ENCODE results near the gene ABLIM1.

ABLIM1 gene

DNA sequence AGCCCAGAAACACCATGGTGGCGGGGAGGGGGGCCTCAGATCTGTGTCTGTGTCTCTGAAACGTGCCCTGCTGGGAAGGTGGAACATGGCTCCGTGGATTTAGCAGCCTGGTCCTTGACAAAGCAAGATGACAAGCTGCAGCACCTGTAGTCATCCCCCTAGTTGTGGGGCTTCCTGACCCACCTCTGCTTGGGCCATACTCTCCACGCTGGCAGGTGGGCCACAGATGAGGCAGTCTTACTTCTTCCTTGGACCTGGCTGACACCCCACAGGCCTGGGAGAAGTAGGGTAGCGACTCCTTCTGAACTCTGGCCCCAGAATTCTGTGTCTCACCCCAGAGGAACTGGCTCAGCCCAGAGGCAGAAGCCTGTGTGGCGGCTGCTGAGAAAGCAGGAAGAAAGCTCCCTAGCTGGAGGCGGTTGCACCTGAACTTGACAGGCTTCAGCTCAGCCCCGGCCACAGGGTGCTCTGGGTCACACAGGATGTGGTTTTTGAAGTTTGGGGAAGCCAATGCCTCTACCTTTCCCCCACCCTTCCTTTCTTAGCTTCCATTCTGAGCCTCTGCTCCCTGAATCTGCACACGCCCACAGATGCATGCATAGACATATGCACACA, 113.9 kb downstream of the ABLIM1 start:
- in situ Hi-C loops (cut with MboI; ENCODE audit: low pct_unique_long_range_greater_than_20kb, low sequenced_read_pairs, unreplicated experiment) = no loop called here

DNA sequence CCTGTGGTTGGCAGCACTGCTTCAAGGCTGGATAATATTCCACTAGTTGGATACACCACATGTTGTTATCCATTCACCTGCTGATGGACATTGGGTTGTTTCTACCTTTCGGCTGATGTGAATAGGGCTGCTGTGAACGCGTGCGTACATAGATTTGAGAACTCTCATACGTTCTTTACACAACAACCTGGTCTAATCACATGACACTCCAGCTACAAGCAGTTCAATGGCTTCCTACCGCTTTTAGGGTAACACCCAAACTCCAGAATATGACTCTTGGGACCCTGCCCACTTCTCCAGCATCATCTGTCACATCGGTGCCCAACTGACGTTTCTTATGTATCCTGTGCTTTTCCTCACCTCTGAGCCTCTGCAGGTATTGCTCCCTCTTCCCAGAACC, 114.6 kb downstream of the ABLIM1 start:
- in situ Hi-C loops (cut with MboI; ENCODE audit: low pct_unique_long_range_greater_than_20kb, low sequenced_read_pairs, unreplicated experiment) = no loop called here
- TF ChIP-seq, protein P1, sequence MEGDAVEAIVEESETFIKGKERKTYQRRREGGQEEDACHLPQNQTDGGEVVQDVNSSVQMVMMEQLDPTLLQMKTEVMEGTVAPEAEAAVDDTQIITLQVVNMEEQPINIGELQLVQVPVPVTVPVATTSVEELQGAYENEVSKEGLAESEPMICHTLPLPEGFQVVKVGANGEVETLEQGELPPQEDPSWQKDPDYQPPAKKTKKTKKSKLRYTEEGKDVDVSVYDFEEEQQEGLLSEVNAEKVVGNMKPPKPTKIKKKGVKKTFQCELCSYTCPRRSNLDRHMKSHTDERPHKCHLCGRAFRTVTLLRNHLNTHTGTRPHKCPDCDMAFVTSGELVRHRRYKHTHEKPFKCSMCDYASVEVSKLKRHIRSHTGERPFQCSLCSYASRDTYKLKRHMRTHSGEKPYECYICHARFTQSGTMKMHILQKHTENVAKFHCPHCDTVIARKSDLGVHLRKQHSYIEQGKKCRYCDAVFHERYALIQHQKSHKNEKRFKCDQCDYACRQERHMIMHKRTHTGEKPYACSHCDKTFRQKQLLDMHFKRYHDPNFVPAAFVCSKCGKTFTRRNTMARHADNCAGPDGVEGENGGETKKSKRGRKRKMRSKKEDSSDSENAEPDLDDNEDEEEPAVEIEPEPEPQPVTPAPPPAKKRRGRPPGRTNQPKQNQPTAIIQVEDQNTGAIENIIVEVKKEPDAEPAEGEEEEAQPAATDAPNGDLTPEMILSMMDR (IDR thresholded peaks at IDR 0.05; ENCODE audit: extremely low read depth, insufficient read depth, missing control alignments) = no peak
- no peak for DNase-seq (ENCODE audit: low spot score)

More for the DNA sequence above, 113.9 kb downstream of the ABLIM1 start:
- DNase-seq (ENCODE audit: low spot score) = peak; percentile 65
- TF ChIP-seq, protein P1 (IDR thresholded peaks at IDR 0.05; ENCODE audit: extremely low read depth, insufficient read depth, missing control alignments) = no peak

DNA sequence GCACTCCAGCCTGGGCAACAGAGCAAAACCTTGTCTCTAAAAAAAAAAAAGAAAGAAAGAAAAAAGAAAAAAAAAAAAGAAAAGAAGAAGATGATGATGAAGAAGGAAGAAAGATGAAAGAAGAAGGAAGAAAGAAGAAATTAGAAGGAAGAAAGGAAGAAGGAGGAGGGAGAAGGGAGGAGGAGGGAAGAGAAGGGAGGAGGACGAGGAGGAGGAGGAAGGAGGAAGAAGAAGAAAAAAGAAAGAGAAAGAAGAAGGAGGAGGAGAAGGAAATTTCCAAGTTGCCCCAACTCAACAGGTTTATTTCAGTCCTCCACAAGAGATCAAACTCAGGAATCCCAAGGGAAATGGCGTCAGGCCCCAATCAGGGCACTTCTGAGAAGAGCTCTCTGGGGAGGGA, 115.7 kb downstream of the ABLIM1 start:
- no peak for DNase-seq (ENCODE audit: low spot score)
- TF ChIP-seq, protein P1 (IDR thresholded peaks at IDR 0.05; ENCODE audit: extremely low read depth, insufficient read depth, missing control alignments) = no peak
- in situ Hi-C loops (cut with MboI; ENCODE audit: low pct_unique_long_range_greater_than_20kb, low sequenced_read_pairs, unreplicated experiment) = no loop called here

DNA sequence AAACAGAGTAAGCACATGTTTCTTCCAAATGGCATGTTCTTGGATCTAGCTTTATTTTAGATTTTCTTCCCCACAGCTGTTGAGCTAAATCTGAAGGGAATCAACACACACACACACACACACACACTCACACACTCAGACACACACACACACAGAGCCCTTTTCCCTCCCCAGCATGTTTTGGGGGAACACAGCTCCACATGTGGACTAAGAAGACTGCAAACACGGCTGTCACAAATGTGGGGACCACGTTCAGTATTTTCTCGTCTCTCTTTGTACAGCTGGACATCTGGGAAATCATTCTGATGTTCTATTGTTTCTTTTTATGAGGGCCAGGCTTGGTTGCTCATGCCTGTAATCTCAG, 116.3 kb downstream of the ABLIM1 start:
- DNase-seq (ENCODE audit: low spot score) = no peak
- in situ Hi-C loops (cut with MboI; ENCODE audit: low pct_unique_long_range_greater_than_20kb, low sequenced_read_pairs, unreplicated experiment) = no loop called here
- TF ChIP-seq, protein P1 (IDR thresholded peaks at IDR 0.05; ENCODE audit: extremely low read depth, insufficient read depth, missing control alignments) = no peak

DNA sequence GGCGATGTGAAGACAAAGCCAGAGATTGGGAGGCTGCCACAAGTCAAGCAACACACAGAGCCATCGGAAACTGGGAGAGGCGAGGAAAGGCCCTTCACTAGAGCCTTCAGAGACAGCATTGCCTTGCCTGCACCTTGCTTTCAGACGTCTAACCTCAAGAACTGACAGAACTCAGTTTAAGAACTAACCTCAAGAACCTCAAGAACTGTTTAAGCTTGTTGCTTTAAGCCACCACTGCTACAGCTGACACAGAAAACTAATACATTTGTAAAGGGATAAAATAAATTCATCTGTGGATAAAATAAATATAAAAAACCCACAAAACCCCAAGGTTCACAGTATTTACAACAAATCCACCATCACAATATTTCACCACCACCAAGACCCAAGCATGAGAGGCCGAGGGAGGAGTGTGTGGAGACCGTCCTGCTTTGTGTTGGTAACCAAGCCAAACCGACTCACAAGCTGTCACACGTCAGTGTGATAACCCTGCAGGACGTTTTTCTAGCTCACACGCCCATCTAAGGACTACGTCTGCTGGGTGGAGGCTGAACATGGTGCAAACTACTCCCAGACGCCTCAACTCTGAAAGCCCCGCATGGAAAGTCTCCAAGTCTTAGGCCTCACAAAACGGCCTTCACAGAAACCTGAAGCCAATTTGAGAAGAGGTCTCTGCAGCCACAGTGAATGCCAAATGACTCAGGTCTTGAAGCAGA, 116.8 kb downstream of the ABLIM1 start:
- in situ Hi-C loops (cut with MboI; ENCODE audit: low pct_unique_long_range_greater_than_20kb, low sequenced_read_pairs, unreplicated experiment) = no loop called here
- TF ChIP-seq, protein P1 (IDR thresholded peaks at IDR 0.05; ENCODE audit: extremely low read depth, insufficient read depth, missing control alignments) = no peak
- DNase-seq (ENCODE audit: low spot score) = no peak

DNA sequence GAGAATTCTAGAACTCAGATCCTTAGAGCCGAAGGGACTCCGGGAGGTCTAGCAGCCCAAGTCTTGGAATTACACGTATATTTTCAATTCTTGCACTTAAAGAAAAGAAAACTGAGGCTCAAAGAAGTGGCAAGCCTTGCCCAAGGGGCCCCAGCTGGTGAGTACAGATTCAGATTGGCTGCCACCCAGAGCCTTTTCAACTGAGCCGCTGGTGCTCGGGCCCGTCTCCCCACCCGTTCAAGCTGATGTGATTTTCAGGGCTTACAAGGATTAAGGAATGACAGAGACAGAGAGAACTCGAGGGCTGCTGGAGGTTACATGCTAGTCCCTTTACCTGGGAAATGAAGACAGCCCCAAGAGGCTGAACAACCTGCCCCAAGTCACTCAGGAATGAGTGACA, 117.8 kb downstream of the ABLIM1 start:
- DNase-seq (ENCODE audit: low spot score) = no peak
- TF ChIP-seq, protein P1 (IDR thresholded peaks at IDR 0.05; ENCODE audit: extremely low read depth, insufficient read depth, missing control alignments) = no peak
- in situ Hi-C loops (cut with MboI; ENCODE audit: low pct_unique_long_range_greater_than_20kb, low sequenced_read_pairs, unreplicated experiment) = no loop called here

Data from GM13977 (cell line).